Mammary epithelial cell (primary cell): Measurements from ENCODE around the gene RUNX2.

Experiments
- CTCF ChIP-seq, 2 donors: IDR thresholded peaks in 1 of 2; conservative IDR thresholded peaks in 1 of 2; 2 replicates each; pipeline ENCODE4 v1.5.1; 2011 to 2012; ENCODE audit warnings: inconsistent platforms in 2 of 2, low read length in 2 of 2, mild to moderate bottlenecking in 2 of 2, control low read depth in 1 of 2, low read depth in 1 of 2; ENCODE audit not compliant: insufficient read depth in 1 of 2; ENCODE audit errors: extremely low read depth in 1 of 2
- EZH2 ChIP-seq: IDR thresholded peaks from 2 replicates; pipeline ENCODE4 v1.6.1; 2012; ENCODE audit warnings: low read length, inconsistent platforms, borderline replicate concordance

DNA sequence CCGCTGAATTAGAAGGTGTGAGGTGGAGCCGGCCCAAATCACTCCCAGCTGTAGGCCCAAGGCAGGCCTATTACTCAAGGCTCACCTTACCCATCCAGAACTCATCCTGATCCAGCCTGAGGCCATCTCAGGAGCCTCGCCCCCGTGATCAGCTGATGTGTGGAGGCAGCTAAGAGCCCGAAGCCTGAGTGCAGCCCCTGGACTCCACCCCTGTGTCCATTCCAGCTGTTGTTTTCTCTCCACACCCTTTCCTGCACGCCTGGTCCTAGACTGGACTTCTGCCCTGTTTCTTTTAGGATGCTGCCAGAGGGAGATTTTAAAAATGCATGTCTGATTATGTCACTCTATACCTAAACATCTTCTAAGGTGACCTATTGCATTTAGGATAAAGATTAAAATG is 174.3 kb downstream of the RUNX2 start:
- TF ChIP-seq CTCF (conservative IDR thresholded peaks at IDR 0.05 in 1 of 2, IDR thresholded peaks at IDR 0.05 in 1 of 2; ENCODE audit: extremely low read depth in 1 of 2, insufficient read depth in 1 of 2, low read depth in 1 of 2, low read length in 2 of 2): no peak
- no peak for TF ChIP-seq EZH2
